GM23338 (cell line): ENCODE data around the gene SLC26A6. TPM values are rescaled to one million over a fixed set of nuclear protein-coding genes. Genes with fewer than 3 reads are reported as not detected.
A peak's percentile ranks its signal among the peaks of the same experiment; 100 is the strongest.

ENCODE experiments used
- ATAC-seq: fragments of 200-7000 bp; cut with Tn5 transposase; 3 replicates; pipeline ENCODE4 v1.9.1; 2020
- DNase-seq: peaks from one replicate; pipeline ENCODE4 v3.0.0-alpha.2; 2015; ENCODE audit warnings: low spot score
- H2AFZ ChIP-seq: fragments of 200-600 bp; sonication (generic); 2 replicates; pipeline ENCODE4 v1.8.0; 2016; ENCODE audit warnings: antibody characterized with exemption, mild to moderate bottlenecking, moderate library complexity
- H3F3A ChIP-seq: fragments of 200-600 bp; sonication (generic); replicated peaks from 2 replicates; pipeline ENCODE4 v1.8.0; 2017; ENCODE audit warnings: antibody characterized with exemption, mixed run types, low read depth
- H3K27ac ChIP-seq: fragments of 200-600 bp; sonication (generic); 2 replicates; pipeline ENCODE4 v1.6.1; 2016; ENCODE audit warnings: low read depth
- H3K27me3 ChIP-seq: fragments of 200-600 bp; sonication (generic); 2 replicates; pipeline ENCODE4 v1.8.0; 2016; ENCODE audit warnings: mild to moderate bottlenecking, mixed run types, moderate library complexity; ENCODE audit not compliant: insufficient read depth
- H3K36me3 ChIP-seq: fragments of 200-600 bp; sonication (generic); 2 replicates; pipeline ENCODE4 v1.8.0; 2016; ENCODE audit warnings: mild to moderate bottlenecking; ENCODE audit not compliant: insufficient read depth
- H3K4me1 ChIP-seq: fragments of 200-600 bp; sonication (generic); 2 replicates; pipeline ENCODE4 v1.8.0; 2016; ENCODE audit warnings: mild to moderate bottlenecking, moderate library complexity; ENCODE audit not compliant: insufficient read depth
- H3K4me2 ChIP-seq: fragments of 200-600 bp; sonication (generic); 2 replicates; pipeline ENCODE4 v1.7.1; 2017; ENCODE audit warnings: mixed run types
- H3K4me3 ChIP-seq: fragments of 200-600 bp; sonication (generic); 2 replicates; pipeline ENCODE4 v1.6.1; 2016; ENCODE audit warnings: mixed run types
- H3K79me2 ChIP-seq: fragments of 200-600 bp; sonication (generic); replicated peaks from 2 replicates; pipeline ENCODE4 v1.8.0; 2017; ENCODE audit warnings: mild to moderate bottlenecking; ENCODE audit not compliant: insufficient read depth
- H3K9me2 ChIP-seq: fragments of 200-600 bp; sonication (generic); 2 replicates; pipeline ENCODE4 v1.8.0; 2017; ENCODE audit not compliant: insufficient read depth
- H4K20me1 ChIP-seq: fragments of 200-600 bp; sonication (generic); replicated peaks from 2 replicates; pipeline ENCODE4 v1.8.0; 2017; ENCODE audit warnings: mild to moderate bottlenecking; ENCODE audit not compliant: insufficient read depth
- H3K27ac Mint-ChIP-seq: 2 replicates; pipeline ENCODE4 v1.8.0; 2020; ENCODE audit warnings: inconsistent platforms, mild to moderate bottlenecking, moderate library complexity, mixed read lengths
- H3K27me3 Mint-ChIP-seq: 3 replicates; pipeline ENCODE4 v1.8.0; 2022; ENCODE audit warnings: low read depth, mild to moderate bottlenecking, moderate library complexity, mixed read lengths, inconsistent platforms; ENCODE audit not compliant: insufficient read depth, poor library complexity
- H3K36me3 Mint-ChIP-seq: 3 replicates; pipeline ENCODE4 v1.8.0; 2021; ENCODE audit warnings: low read depth, mild to moderate bottlenecking, inconsistent platforms, moderate library complexity, mixed read lengths
- H3K4me1 Mint-ChIP-seq: 3 replicates; pipeline ENCODE4 v1.8.0; 2020; ENCODE audit warnings: mild to moderate bottlenecking, inconsistent platforms, mixed read lengths
- H3K4me3 Mint-ChIP-seq: 3 replicates; pipeline ENCODE4 v1.8.0; 2021; ENCODE audit warnings: moderate library complexity, mild to moderate bottlenecking, inconsistent platforms, mixed read lengths
- H3K9me3 Mint-ChIP-seq: 3 replicates; pipeline ENCODE4 v1.8.0; 2020; ENCODE audit warnings: moderate library complexity, mild to moderate bottlenecking, inconsistent platforms, mixed read lengths
- CTCF ChIP-seq, 2 experiments: fragments of 200-600 bp in 1 of 2; sonication (generic) in 1 of 2; conservative IDR thresholded peaks; 2 replicates each; pipeline versions ENCODE4 v1.5.1 to v1.6.1; 2016 to 2017; ENCODE audit warnings: antibody characterized with exemption in 2 of 2, low read depth in 2 of 2, mild to moderate bottlenecking in 2 of 2, moderate library complexity in 1 of 2
- ETS1 ChIP-seq: IDR thresholded peaks from 2 replicates; pipeline ENCODE4 v1.6.1; 2016; ENCODE audit warnings: antibody characterized with exemption
- EZH2phosphoT487 ChIP-seq: fragments of 200-600 bp; sonication (generic); IDR thresholded peaks from one replicate; pipeline ENCODE4 v1.8.1; 2018; ENCODE audit warnings: antibody characterized with exemption; ENCODE audit not compliant: unreplicated experiment
- JUNB ChIP-seq: IDR thresholded peaks from one replicate; pipeline ENCODE4 v1.6.1; 2016; ENCODE audit warnings: antibody characterized with exemption; ENCODE audit not compliant: unreplicated experiment
- NANOG ChIP-seq: IDR thresholded peaks from 2 replicates; pipeline ENCODE4 v1.6.1; 2016; ENCODE audit warnings: antibody characterized with exemption, borderline replicate concordance
- REST ChIP-seq: IDR thresholded peaks from one replicate; pipeline ENCODE4 v1.6.1; 2018; ENCODE audit warnings: antibody characterized with exemption; ENCODE audit not compliant: unreplicated experiment
- STAT1 ChIP-seq: IDR thresholded peaks from one replicate; pipeline ENCODE4 v1.6.1; 2016; ENCODE audit warnings: antibody characterized with exemption; ENCODE audit not compliant: unreplicated experiment
- ZNF114 ChIP-seq: fragments of 250-450 bp; sonication (Bioruptor Pico); IDR thresholded peaks from 2 replicates; pipeline ENCODE4 v1.5.0; 2020; ENCODE audit warnings: mild to moderate bottlenecking, moderate library complexity
- ZNF331 ChIP-seq: fragments of 250-450 bp; sonication (Bioruptor Pico); IDR thresholded peaks from 2 replicates; pipeline ENCODE4 v1.5.0; 2020; ENCODE audit warnings: low read depth, mild to moderate bottlenecking, moderate library complexity
- ZNF462 ChIP-seq: fragments of 250-450 bp; sonication (Bioruptor Pico); IDR thresholded peaks from 2 replicates; pipeline ENCODE4 v1.5.0; 2020; ENCODE audit warnings: mild to moderate bottlenecking, moderate library complexity
- polyA plus RNA-seq: library from polyadenylated mRNA; unstranded; fragments of >200 nt; fragmentation: Nextera tagmentation; extraction: Ambion mirVana; gene quantifications from 2 replicates; pipeline ENCODE4 v1.2.1, GENCODE V29; 2016
- total RNA-seq: library from RNA; depleted of rRNA; stranded (reverse); fragments of >200 nt; shearing (Covaris generic); gene quantifications from 2 replicates; pipeline ENCODE4 v1.2.3, GENCODE V29; 2014

The SLC26A6 gene
- total and polyA plus RNA-seq, 2 experiments from 2014 or later = 34.3 to 96.4 TPM

- TF ChIP-seq ZNF462 (CRISPR knock-in tag) = no peak
Observed at GRCh38 chr3:48595075-48595525, 40.2 kb downstream of the SLC26A6 start, which contains the start of gene COL7A1 (continued).

GRCh38 chr3:48594417-48595049, 40.7 kb downstream of the SLC26A6 start:
- H3K27me3 Mint-ChIP-seq = peaks cover 22% of the 10 kb centered on the region
- peak overlapping the region; percentile 59 for H3K4me3 ChIP-seq
- no peak for TF ChIP-seq REST
- TF ChIP-seq STAT1 = no peak
- TF ChIP-seq NANOG = no peak
- TF ChIP-seq CTCF (conservative IDR thresholded peaks at IDR 0.05; ENCODE audit: low read depth in 2 of 2) = no peak
- TF ChIP-seq JUNB = no peak
- no peak for TF ChIP-seq ZNF114
- TF ChIP-seq ETS1 = no peak
- TF ChIP-seq ZNF331 = no peak
- no peak for TF ChIP-seq EZH2phosphoT487

More at GRCh38 chr3:48594417-48595049, 40.7 kb downstream of the SLC26A6 start:
- Histone ChIP-seq H3K4me2 (peak overlapping the region; percentile 88), H3K9me2 (no peaks in the 10 kb centered on the region), H3K27me3 (peaks cover 11% of the 10 kb centered on the region; the same call in 1 of the 2 replicates), H3K4me1 (peaks cover 17% of the 10 kb centered on the region; the same call in 1 of the 2 replicates), H3F3A (0 out of 2 replicates have a peak, but pooled peaks cover 7% of the 10 kb centered on the region), H4K20me1 (no peaks in the 10 kb centered on the region; the same call in 1 of the 2 replicates), H2AFZ (peak overlapping the region; percentile 94), H3K36me3 (0 out of 2 replicates have a peak, but pooled peaks cover 6% of the 10 kb centered on the region), H3K27ac (no peak overlapping the region), H3K79me2 (no peaks in the 10 kb centered on the region)
- H3K9me3 Mint-ChIP-seq = no peaks in the 10 kb centered on the region
- peak overlapping the region; percentile 60; the same call in 2 of the 3 replicates for H3K4me3 Mint-ChIP-seq
- peaks cover 12% of the 10 kb centered on the region for H3K4me1 Mint-ChIP-seq
- peak; percentile 68 for DNase-seq
- peaks cover 16% of the 10 kb centered on the region for H3K36me3 Mint-ChIP-seq
- H3K27ac Mint-ChIP-seq = no peak overlapping the region
- peak; percentile 33 for ATAC-seq
